Measurements from ENCODE around the gene SLC44A1.

GRCh38 chr9:105393576-105394344 is 149.3 kb downstream of the SLC44A1 start:
- TF ChIP-seq EP300 (IDR thresholded peaks at IDR 0.05) = no peak
- TF ChIP-seq CTCF (IDR thresholded peaks at IDR 0.05) = no peak
- TF ChIP-seq POLR2A (IDR thresholded peaks at IDR 0.05) = no peak
- TF ChIP-seq POLR2AphosphoS5 (IDR thresholded peaks at IDR 0.05) = no peak

All from upper lobe of left lung (tissue), 4 donors.